Liver (tissue), 9 donors: ENCODE results near the gene FAM120AOS. TPM values are rescaled to one million over a fixed set of nuclear protein-coding genes. Genes with fewer than 3 reads are reported as not detected.

ENCODE experiments used
- DNase-seq: peaks from one replicate; pipeline ENCODE4 v3.0.0-alpha.2; 2017; ENCODE audit warnings: low spot score
- H3K27ac ChIP-seq, 2 donors: one replicate each; pipeline ENCODE4 v1.7.0; 2013; ENCODE audit warnings: inconsistent platforms in 2 of 2, low read length in 2 of 2, control low read depth in 1 of 2, low read depth in 1 of 2, mild to moderate bottlenecking in 1 of 2
- H3K27me3 ChIP-seq, 4 donors: one replicate each; pipeline versions ENCODE4 v1.6.1 to v1.7.0; 2013; ENCODE audit warnings: low read length in 3 of 4, inconsistent platforms in 1 of 4, mild to moderate bottlenecking in 1 of 4, moderate library complexity in 1 of 4; ENCODE audit not compliant: control insufficient read depth in 4 of 4, insufficient read depth in 4 of 4
- H3K36me3 ChIP-seq, 4 donors: one replicate each; pipeline versions ENCODE4 v1.6.1 to v1.7.0; 2013; ENCODE audit warnings: low read length in 3 of 4, mild to moderate bottlenecking in 3 of 4, low read depth in 1 of 4, moderate library complexity in 1 of 4; ENCODE audit not compliant: control insufficient read depth in 4 of 4, insufficient read depth in 3 of 4
- H3K4me1 ChIP-seq, 4 donors: one replicate each; pipeline versions ENCODE4 v1.6.1 to v1.7.0; 2013; ENCODE audit warnings: low read length in 3 of 4, mild to moderate bottlenecking in 3 of 4, moderate library complexity in 1 of 4; ENCODE audit not compliant: control insufficient read depth in 4 of 4, insufficient read depth in 4 of 4
- H3K4me3 ChIP-seq, 3 donors: one replicate each; pipeline versions ENCODE4 v1.6.1 to v1.7.0; 2013; ENCODE audit warnings: low read length in 3 of 3, control low read depth in 1 of 3, low read depth in 1 of 3, mild to moderate bottlenecking in 1 of 3
- H3K9ac ChIP-seq, 2 donors: one replicate each; pipeline ENCODE4 v1.7.0; 2013; ENCODE audit warnings: low read length in 2 of 2, mild to moderate bottlenecking in 2 of 2, moderate library complexity in 2 of 2, control low read depth in 1 of 2, low read depth in 1 of 2
- H3K9me3 ChIP-seq, 4 donors: one replicate each; pipeline versions ENCODE4 v1.6.1 to v1.7.0; 2013; ENCODE audit warnings: low read length in 3 of 4; ENCODE audit not compliant: control insufficient read depth in 4 of 4
- ATF3 ChIP-seq: IDR thresholded peaks from 2 replicates; pipeline ENCODE4 v1.6.1; 2016; ENCODE audit warnings: antibody characterized with exemption
- CTCF ChIP-seq: fragments of 150-350 bp; IDR thresholded peaks from 2 replicates; pipeline ENCODE4 v1.5.1; 2017; ENCODE audit warnings: improper control_type of control experiment, low read depth, low read length; ENCODE audit not compliant: missing input control
- EGR1 ChIP-seq, 2 donors: IDR thresholded peaks; 2 replicates each; pipeline ENCODE4 v1.6.1; 2016 to 2018; ENCODE audit warnings: antibody characterized with exemption in 2 of 2, low read depth in 2 of 2
- FOXA2 ChIP-seq: IDR thresholded peaks from 2 replicates; pipeline ENCODE4 v1.6.1; 2016; ENCODE audit warnings: antibody characterized with exemption
- GABPA ChIP-seq, 2 donors: IDR thresholded peaks in 1 of 2; conservative IDR thresholded peaks in 1 of 2; 2 replicates each; pipeline ENCODE4 v1.6.1; 2016; ENCODE audit warnings: antibody characterized with exemption in 2 of 2, mild to moderate bottlenecking in 1 of 2, moderate library complexity in 1 of 2
- HNF4A ChIP-seq, 2 donors: conservative IDR thresholded peaks; 2 replicates each; pipeline ENCODE4 v1.6.1; 2016; ENCODE audit warnings: antibody characterized with exemption in 2 of 2, mild to moderate bottlenecking in 2 of 2
- HNF4G ChIP-seq: IDR thresholded peaks from 2 replicates; pipeline ENCODE4 v1.6.1; 2016; ENCODE audit warnings: antibody characterized with exemption
- JUND ChIP-seq, 2 donors: IDR thresholded peaks; 2 replicates each; pipeline ENCODE4 v1.6.1; 2016; ENCODE audit warnings: antibody characterized with exemption in 2 of 2
- MAX ChIP-seq: IDR thresholded peaks from 2 replicates; pipeline ENCODE4 v1.6.1; 2016; ENCODE audit warnings: antibody characterized with exemption
- NR2F2 ChIP-seq: IDR thresholded peaks from 2 replicates; pipeline ENCODE4 v1.6.1; 2016; ENCODE audit warnings: antibody characterized with exemption
- RAD21 ChIP-seq, 2 donors: IDR thresholded peaks; 2 replicates each; pipeline ENCODE4 v1.6.1; 2016; ENCODE audit warnings: antibody characterized with exemption in 2 of 2, mild to moderate bottlenecking in 2 of 2
- REST ChIP-seq: IDR thresholded peaks from 2 replicates; pipeline ENCODE4 v1.6.1; 2016; ENCODE audit warnings: antibody characterized with exemption, mild to moderate bottlenecking
- RXRA ChIP-seq, 2 donors: IDR thresholded peaks; 2 replicates each; pipeline ENCODE4 v1.6.1; 2017 to 2018; ENCODE audit warnings: antibody characterized with exemption in 2 of 2, mild to moderate bottlenecking in 1 of 2
- SP1 ChIP-seq: IDR thresholded peaks from 2 replicates; pipeline ENCODE4 v1.6.1; 2018; ENCODE audit warnings: antibody characterized with exemption, mild to moderate bottlenecking
- TAF1 ChIP-seq: conservative IDR thresholded peaks from 2 replicates; pipeline ENCODE4 v1.6.1; 2016; ENCODE audit warnings: antibody characterized with exemption, mild to moderate bottlenecking
- YY1 ChIP-seq: IDR thresholded peaks from 2 replicates; pipeline ENCODE4 v1.6.1; 2016; ENCODE audit warnings: antibody characterized with exemption, mild to moderate bottlenecking
- ZBTB33 ChIP-seq: IDR thresholded peaks from 2 replicates; pipeline ENCODE4 v1.6.1; 2016; ENCODE audit warnings: antibody characterized with exemption
- WGBS: extraction: QIAGEN DNeasy Blood & Tissue Kit; methylation state at CpG from one replicate; pipeline ENCODE4 v1.1.7; 2013; 5-methylcytosine and 5-hydroxymethylcytosine counted together
- polyA plus RNA-seq, 2 donors: library from polyadenylated mRNA; stranded (reverse) in 1 of 2; unstranded in 1 of 2; fragments of 200-250 nt in 1 of 2; fragments of >200 nt in 1 of 2; fragmentation: Nextera tagmentation in 1 of 2; extraction: Ambion mirVana in 1 of 2; gene quantifications; one replicate each; pipeline versions ENCODE4 v1.2.1 to v1.2.3, GENCODE V29; 2013 to 2015
- total RNA-seq, 2 donors: library from RNA; depleted of rRNA; stranded (reverse); fragments of >200 nt; gene quantifications; one replicate each; pipeline ENCODE4 v1.2.3, GENCODE V29; 2014
- donor health status: healthy.
- donor health status: healthy.
- donor health status: healthy.
- donor health status: healthy.
- donor health status: healthy.

FAM120AOS gene
- total and polyA plus RNA-seq, 4 donors = 16.4 to 25.0 (median 17.3) TPM

GRCh38 chr9:93452710-93453046 lies 703 bp downstream of the FAM120AOS start:
- no peak for TF ChIP-seq MAX
- no peak for TF ChIP-seq TAF1
- no peak for TF ChIP-seq REST
- TF ChIP-seq FOXA2 = no peak
- TF ChIP-seq ZBTB33 = no peak
- no peak for TF ChIP-seq RAD21 (IDR thresholded peaks at IDR 0.05)
- TF ChIP-seq HNF4A (conservative IDR thresholded peaks at IDR 0.05) = no peak
- TF ChIP-seq YY1 = no peak
- no peak for TF ChIP-seq ATF3
- TF ChIP-seq NR2F2 = no peak
- TF ChIP-seq JUND (IDR thresholded peaks at IDR 0.05) = no peak
- Histone ChIP-seq H3K4me3 (peak overlapping the region; percentile 83 to 96 (median 94)), H3K4me1 (peaks cover 1 to 39% (median 23%) of the 10 kb centered on the region in 4 donors), H3K36me3 (peaks cover 0 to 5% (median 3%) of the 10 kb centered on the region in 4 donors), H3K27me3 (no peaks in the 10 kb centered on the region), H3K9ac (peak overlapping the region; percentile 79 to 94), H3K27ac (peak overlapping the region; percentile 89 to 90), H3K9me3 (no peaks in the 10 kb centered on the region)
- WGBS = under 1% methylated on average over 10 of the region's 10 CpGs
- DNase-seq = peak; percentile 45

- Histone ChIP-seq H3K9me3 (no peaks in the 10 kb centered on the region), H3K36me3 (peaks cover 3 to 11% (median 6%) of the 10 kb centered on the region in 4 donors), H3K9ac (peak overlapping the region; percentile 79 to 94), H3K27ac (peak overlapping the region; percentile 89 to 90), H3K4me1 (peaks cover 1 to 39% (median 23%) of the 10 kb centered on the region in 4 donors), H3K27me3 (no peaks in the 10 kb centered on the region), H3K4me3 (peak overlapping the region; percentile 83 to 96 (median 94))
- under 1% methylated on average over 91 of the region's 92 CpGs for WGBS
- DNase-seq = peak; percentile 66
- peak; percentile 20 for TF ChIP-seq CTCF
- peak; percentile 56 for TF ChIP-seq YY1
- no peak for TF ChIP-seq RXRA (IDR thresholded peaks at IDR 0.05)
- no peak for TF ChIP-seq REST
- no peak for TF ChIP-seq GABPA (IDR thresholded peaks at IDR 0.05 in 1 of 2, conservative IDR thresholded peaks at IDR 0.05 in 1 of 2)
- TF ChIP-seq TAF1 = no peak
- no peak for TF ChIP-seq SP1
- no peak for TF ChIP-seq HNF4G
- no peak for TF ChIP-seq HNF4A (conservative IDR thresholded peaks at IDR 0.05)
- no peak for TF ChIP-seq MAX
- no peak for TF ChIP-seq EGR1 (IDR thresholded peaks at IDR 0.05; ENCODE audit: low read depth in 2 of 2)
Measured at GRCh38 chr9:93451849-93452709, 1.3 kb downstream of the FAM120AOS start.
